ENCODE results near the gene INTS7. TPM values are rescaled to one million over a fixed set of nuclear protein-coding genes. Genes with fewer than 3 reads are reported as not detected.

Gene INTS7
- total RNA-seq, 1 experiment from 2014 or later, result 45.0 TPM

DNA sequence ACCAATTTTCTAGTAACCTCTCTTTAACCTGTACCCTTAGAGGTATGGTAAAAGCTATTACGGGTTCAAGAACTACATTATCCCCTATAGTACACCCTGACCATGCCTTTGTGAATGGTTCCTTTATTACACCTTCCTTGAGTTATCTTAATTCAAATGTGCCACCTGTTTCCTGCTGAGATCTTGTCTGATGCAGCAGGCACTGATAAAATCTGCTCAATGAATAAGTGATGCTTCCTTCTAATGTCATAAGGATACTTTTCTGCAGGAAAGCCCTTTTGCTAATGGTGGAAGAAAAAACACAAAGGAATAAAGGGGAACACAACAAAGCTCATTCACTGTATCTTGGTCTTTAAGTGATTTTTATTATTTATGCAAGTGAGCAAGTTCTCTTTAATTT, 25.8 kb downstream of the INTS7 start:
- Histone ChIP-seq H3K27ac (ENCODE audit: low read depth, low read length, poor library complexity, severe bottlenecking) (no peak overlapping the region), H3K27me3 (replicated peaks; ENCODE audit: insufficient read depth, low read depth, low read length, poor library complexity) (no peaks in the 10 kb centered on the region), H3K36me3 (ENCODE audit: insufficient read depth, low read length, poor library complexity, severe bottlenecking) (peaks cover 18% of the 10 kb centered on the region), H3K4me3 (ENCODE audit: low read depth, low read length, poor library complexity, severe bottlenecking) (no peak overlapping the region), H3K4me1 (ENCODE audit: insufficient read depth, low read length, poor library complexity, severe bottlenecking) (no peaks in the 10 kb centered on the region), H3K9me3 (ENCODE audit: low read depth, low read length, poor library complexity, severe bottlenecking) (no peaks in the 10 kb centered on the region)
- DNase-seq (ENCODE audit: low spot score), result no peak
- intact Hi-C loops (cut with micrococcal nuclease; ENCODE audit: unreplicated experiment), result no loop called here
- BruUV-seq (replicated peaks), result no TSS peak
- no peak for TF ChIP-seq EZH2 (IDR thresholded peaks at IDR 0.05; ENCODE audit: borderline replicate concordance, low read depth, low read length, poor library complexity, severe bottlenecking)
- TF ChIP-seq, protein P1, sequence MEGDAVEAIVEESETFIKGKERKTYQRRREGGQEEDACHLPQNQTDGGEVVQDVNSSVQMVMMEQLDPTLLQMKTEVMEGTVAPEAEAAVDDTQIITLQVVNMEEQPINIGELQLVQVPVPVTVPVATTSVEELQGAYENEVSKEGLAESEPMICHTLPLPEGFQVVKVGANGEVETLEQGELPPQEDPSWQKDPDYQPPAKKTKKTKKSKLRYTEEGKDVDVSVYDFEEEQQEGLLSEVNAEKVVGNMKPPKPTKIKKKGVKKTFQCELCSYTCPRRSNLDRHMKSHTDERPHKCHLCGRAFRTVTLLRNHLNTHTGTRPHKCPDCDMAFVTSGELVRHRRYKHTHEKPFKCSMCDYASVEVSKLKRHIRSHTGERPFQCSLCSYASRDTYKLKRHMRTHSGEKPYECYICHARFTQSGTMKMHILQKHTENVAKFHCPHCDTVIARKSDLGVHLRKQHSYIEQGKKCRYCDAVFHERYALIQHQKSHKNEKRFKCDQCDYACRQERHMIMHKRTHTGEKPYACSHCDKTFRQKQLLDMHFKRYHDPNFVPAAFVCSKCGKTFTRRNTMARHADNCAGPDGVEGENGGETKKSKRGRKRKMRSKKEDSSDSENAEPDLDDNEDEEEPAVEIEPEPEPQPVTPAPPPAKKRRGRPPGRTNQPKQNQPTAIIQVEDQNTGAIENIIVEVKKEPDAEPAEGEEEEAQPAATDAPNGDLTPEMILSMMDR (conservative IDR thresholded peaks at IDR 0.05; ENCODE audit: low read depth, low read length), result no peak
- POLR2A ChIA-PET (ENCODE audit: low non-redundant PET), result no interaction called here
- CTCF ChIA-PET, result no interaction called here

DNA sequence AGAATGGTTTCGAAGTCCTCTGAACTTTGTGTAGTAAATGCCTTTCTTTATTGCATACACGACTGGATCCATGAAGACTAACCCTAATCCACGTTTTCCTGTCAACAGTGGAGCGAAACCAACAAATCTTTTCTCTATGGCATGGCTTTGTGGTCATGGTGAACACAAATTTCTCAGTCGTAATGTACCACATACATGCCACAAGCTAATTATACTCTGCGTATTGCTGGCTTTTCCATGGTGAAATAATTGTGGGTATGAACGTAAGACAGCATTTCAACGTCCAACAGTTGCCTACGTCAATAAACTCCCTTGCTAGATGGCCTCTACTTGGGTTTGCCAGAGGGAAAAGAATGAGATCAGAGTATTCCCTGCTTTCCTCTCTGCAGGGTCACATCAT, 27.5 kb downstream of the INTS7 start:
- no peak overlapping the region for H3K4me3 ChIP-seq (ENCODE audit: low read depth, low read length, poor library complexity, severe bottlenecking)
- no peak for DNase-seq (ENCODE audit: low spot score)
- H3K9me3 ChIP-seq (ENCODE audit: low read depth, low read length, poor library complexity, severe bottlenecking), result no peaks in the 10 kb centered on the region
- ChIA-PET POLR2A (ENCODE audit: low non-redundant PET) (no interaction called here), CTCF (no interaction called here)
- intact Hi-C loops (cut with micrococcal nuclease; ENCODE audit: unreplicated experiment), result no loop called here
- BruUV-seq (replicated peaks), result no TSS peak
- H3K36me3 ChIP-seq (ENCODE audit: insufficient read depth, low read length, poor library complexity, severe bottlenecking), result peaks cover 18% of the 10 kb centered on the region
- H3K27ac ChIP-seq (ENCODE audit: low read depth, low read length, poor library complexity, severe bottlenecking), result no peak overlapping the region
- H3K4me1 ChIP-seq (ENCODE audit: insufficient read depth, low read length, poor library complexity, severe bottlenecking), result peaks cover 5% of the 10 kb centered on the region
- TF ChIP-seq, protein P1 (conservative IDR thresholded peaks at IDR 0.05; ENCODE audit: low read depth, low read length), result no peak
- no peak for TF ChIP-seq EZH2 (IDR thresholded peaks at IDR 0.05; ENCODE audit: borderline replicate concordance, low read depth, low read length, poor library complexity, severe bottlenecking)
- H3K27me3 ChIP-seq (replicated peaks; ENCODE audit: insufficient read depth, low read depth, low read length, poor library complexity), result no peaks in the 10 kb centered on the region

DNA sequence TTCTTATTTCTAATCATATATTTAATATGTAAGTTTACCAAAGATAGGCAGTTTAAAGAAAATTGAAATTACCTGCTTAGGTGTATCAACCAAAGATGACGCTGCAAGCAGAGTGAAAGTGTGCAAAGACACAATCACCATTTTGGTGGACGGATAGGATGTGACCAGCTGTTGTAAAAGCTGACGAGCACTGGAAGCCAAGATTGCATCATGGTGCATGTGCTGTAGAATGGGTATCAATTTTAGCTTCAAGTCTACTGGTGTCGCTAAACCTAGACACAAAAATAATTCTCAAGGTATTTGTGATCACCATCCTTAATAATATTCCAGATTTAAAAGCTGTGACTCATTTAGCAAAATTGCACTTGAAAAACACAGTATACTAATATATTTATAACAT, 28.2 kb downstream of the INTS7 start:
- intact Hi-C loops (cut with micrococcal nuclease; ENCODE audit: unreplicated experiment), result no loop called here

More for the DNA sequence above, 28.2 kb downstream of the INTS7 start:
- no peak for DNase-seq (ENCODE audit: low spot score)
- Histone ChIP-seq H3K27me3 (replicated peaks; ENCODE audit: insufficient read depth, low read depth, low read length, poor library complexity) (no peaks in the 10 kb centered on the region), H3K4me1 (ENCODE audit: insufficient read depth, low read length, poor library complexity, severe bottlenecking) (peaks cover 12% of the 10 kb centered on the region), H3K27ac (ENCODE audit: low read depth, low read length, poor library complexity, severe bottlenecking) (no peak overlapping the region), H3K36me3 (ENCODE audit: insufficient read depth, low read length, poor library complexity, severe bottlenecking) (peaks cover 18% of the 10 kb centered on the region), H3K9me3 (ENCODE audit: low read depth, low read length, poor library complexity, severe bottlenecking) (no peaks in the 10 kb centered on the region), H3K4me3 (ENCODE audit: low read depth, low read length, poor library complexity, severe bottlenecking) (no peak overlapping the region)
- BruUV-seq (replicated peaks), result no TSS peak
- ChIA-PET CTCF (no interaction called here), POLR2A (ENCODE audit: low non-redundant PET) (no interaction called here)
- no peak for TF ChIP-seq EZH2 (IDR thresholded peaks at IDR 0.05; ENCODE audit: borderline replicate concordance, low read depth, low read length, poor library complexity, severe bottlenecking)
- TF ChIP-seq, protein P1 (conservative IDR thresholded peaks at IDR 0.05; ENCODE audit: low read depth, low read length), result no peak

Measured in A673 (cell line).